ENCODE measurements around the gene IL25. TPM values are rescaled to one million over a fixed set of nuclear protein-coding genes. Genes with fewer than 3 reads are reported as not detected.
A peak's percentile ranks its signal among the peaks of the same experiment; 100 is the strongest.

IL25 gene
- total and polyA plus RNA-seq, 2 of the 13 experiments (the other 11 are each of a cell fraction or from before 2014, with no cell fraction given) = not detected

GRCh38 chr14:23326491-23327332 is 45.9 kb upstream of the IL25 start (continued):
- TF ChIP-seq ZNF761 (CRISPR knock-in tag; conservative IDR thresholded peaks at IDR 0.05) (no peak), ZNF790 (CRISPR knock-in tag; IDR thresholded peaks at IDR 0.05; ENCODE audit: borderline replicate concordance) (no peak), ZNF460 (CRISPR knock-in tag; IDR thresholded peaks at IDR 0.05; ENCODE audit: borderline replicate concordance) (peak; percentile 73; the same call in 1 of the 2 replicates), TCF7 (IDR thresholded peaks at IDR 0.05; ENCODE audit: low read depth) (no peak), GMEB1 (CRISPR knock-in tag; IDR thresholded peaks at IDR 0.05; ENCODE audit: borderline replicate concordance) (no peak), NPAS2 (CRISPR knock-in tag; IDR thresholded peaks at IDR 0.05; ENCODE audit: borderline replicate concordance) (no peak), KLF6 (CRISPR knock-in tag; IDR thresholded peaks at IDR 0.05) (no peak; the same call in 1 of the 2 replicates), TCF12 (IDR thresholded peaks at IDR 0.05) (no peak), TCF12 (CRISPR knock-in tag; IDR thresholded peaks at IDR 0.05) (0 out of 2 replicates have a peak, but pooled peaks have one; percentile 61), AKNA (CRISPR knock-in tag; IDR thresholded peaks at IDR 0.05; ENCODE audit: borderline replicate concordance) (no peak), SOX5 (CRISPR knock-in tag; IDR thresholded peaks at IDR 0.05; ENCODE audit: borderline replicate concordance) (no peak), ZFP1 (CRISPR knock-in tag; IDR thresholded peaks at IDR 0.05) (no peak), ZFAT (CRISPR knock-in tag; conservative IDR thresholded peaks at IDR 0.05) (no peak), LRRFIP1 (CRISPR knock-in tag; conservative IDR thresholded peaks at IDR 0.05) (no peak), ZNF619 (CRISPR knock-in tag; IDR thresholded peaks at IDR 0.05) (no peak), ZBTB43 (CRISPR knock-in tag; conservative IDR thresholded peaks at IDR 0.05) (no peak)

All from HepG2 (cell line).